Stromal cell of bone marrow (primary cell): ENCODE data around the gene KRTAP17-1.
"Not testable (repeated sequence)": the region's sequence is repeated elsewhere in the genome, so short reads cannot be mapped to it uniquely, and the experiment has no call there.

Experiments used
- DNase-seq: peaks from one replicate; pipeline ENCODE4 v3.0.0-alpha.2; 2012; ENCODE audit warnings: low read depth

Gene KRTAP17-1

DNA sequence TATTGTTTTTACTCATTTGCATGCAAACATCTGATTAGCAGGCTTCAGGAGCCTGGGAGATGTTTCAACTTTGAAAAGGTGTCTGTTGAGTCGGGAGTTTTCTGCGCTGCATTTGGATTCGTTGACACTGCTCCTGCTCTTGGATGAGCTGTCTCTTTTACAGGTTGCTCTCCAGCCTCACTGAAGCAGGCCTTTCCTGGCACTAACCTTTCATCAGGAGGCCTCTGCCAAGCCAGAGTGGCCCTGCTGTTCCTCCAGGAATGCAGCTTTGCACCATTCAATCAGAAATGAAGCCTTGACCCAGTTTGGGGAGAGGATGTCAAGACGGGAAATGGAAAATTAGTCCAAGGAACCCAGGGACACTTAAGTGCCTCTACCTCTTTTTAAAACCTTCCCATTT, 12.5 kb downstream of the KRTAP17-1 start:
- DNase-seq, result no peak

DNA sequence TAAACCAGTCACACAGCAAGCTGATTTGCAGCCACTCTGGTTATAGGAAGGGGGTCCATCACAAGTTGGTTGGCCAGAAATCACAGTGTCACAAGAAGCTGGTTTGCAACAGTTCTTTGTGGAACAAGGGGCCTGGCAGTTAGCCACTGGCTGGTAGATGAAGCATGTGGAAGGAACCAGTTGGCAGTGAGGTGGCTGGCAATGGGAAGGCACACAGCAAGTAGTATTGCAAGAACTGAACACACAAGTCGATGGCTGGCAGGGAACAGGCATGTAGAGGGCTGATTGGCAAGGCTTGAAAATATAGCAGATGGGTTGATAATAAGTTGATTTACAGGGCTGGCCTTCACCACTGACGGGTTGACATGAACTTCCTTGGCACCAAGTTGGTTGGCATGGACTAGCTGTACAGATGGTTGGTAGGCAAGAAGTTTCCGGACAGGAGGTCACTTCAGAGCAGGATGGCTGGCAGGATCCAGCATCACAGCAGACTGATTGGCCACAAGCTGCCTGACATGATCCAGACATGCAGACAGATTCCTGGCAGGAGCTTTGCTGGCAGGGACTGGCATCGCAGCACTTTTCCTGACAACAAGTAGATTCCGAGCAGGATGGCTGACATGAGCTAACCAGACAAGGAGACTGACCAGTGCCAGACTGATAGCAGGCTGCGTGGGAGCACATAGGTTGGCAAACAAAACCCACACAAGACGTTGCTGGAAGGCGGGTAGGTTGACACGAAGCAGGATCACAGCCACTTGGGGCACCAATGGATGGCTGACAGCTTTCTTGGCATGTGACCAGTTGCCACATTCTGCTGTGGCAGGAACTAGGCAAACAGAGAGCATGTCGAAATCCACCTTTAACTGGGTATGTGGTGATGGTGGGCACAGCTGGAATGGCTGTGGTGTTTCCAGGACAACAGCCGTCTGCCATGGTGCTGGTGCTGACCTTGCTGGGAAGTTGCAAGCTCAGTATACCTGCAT, 13.3 kb downstream of the KRTAP17-1 start, which contains the start of gene KRTAP29-1:
KRTAP29-1 (minus strand) TSS at position 936 of the 986 bp plus-strand sequence; CDS start at position 936, 0 bp downstream.
- DNase-seq, result no peak

DNA sequence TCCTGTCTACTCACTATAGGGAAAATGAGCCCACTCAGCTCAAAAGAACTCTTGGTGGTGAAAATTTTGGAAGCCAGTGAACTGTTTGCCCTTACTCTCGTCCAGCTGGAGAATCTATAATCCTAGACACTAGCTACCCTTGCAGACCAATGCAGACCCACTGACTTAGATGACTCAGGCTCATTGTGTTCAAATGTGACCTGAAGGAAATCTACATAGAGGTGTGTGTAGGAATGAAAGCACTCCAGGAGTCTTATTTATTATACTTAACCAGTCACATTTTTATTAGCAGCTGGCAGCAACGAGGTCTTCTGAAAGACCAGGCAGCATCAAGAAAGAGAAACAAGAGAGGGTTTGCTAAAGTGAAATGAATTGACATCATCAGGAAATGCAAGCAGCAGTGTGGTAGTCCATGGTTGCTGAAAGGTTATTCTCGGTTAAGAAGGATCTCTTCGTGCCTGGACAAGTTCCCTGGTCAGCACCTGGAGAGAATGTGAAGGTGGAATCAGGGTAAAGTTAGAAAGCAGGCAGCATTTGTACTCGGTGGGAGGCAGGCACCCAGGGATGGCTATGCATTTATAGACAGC, 14.2 kb downstream of the KRTAP17-1 start:
- no peak for DNase-seq

DNA sequence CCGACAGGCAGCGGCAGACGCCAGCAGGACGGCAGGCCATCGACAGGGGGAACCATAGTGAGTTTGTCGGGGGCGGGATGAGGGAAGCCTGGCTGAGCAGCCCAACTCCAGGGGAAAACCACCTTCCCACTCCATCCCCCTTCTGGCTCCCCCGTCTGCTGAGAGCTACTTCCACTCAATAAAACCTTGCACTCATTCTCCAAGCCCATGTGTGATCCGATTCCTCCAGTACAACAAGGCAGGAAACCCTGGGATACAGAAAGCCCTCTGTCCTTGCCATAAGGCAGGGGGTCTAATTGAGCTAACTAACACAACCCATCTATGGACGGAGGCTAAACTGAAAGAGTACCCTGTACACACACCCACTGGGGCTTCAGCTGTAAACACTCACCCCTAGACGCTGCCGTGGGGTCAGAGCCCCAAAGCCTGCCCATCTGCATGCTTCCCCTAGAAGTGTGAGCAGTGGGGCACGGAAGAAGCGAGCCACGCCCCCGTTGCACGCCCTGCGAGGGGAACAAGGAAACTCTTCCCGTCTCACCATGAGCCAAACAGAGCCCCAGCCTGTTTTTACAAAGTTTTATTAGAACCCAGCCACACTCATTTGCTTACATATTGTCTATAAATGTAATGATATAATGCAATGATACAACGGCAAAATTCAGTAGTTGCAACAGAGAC, 16.9 kb downstream of the KRTAP17-1 start:
- DNase-seq, result no peak

DNA sequence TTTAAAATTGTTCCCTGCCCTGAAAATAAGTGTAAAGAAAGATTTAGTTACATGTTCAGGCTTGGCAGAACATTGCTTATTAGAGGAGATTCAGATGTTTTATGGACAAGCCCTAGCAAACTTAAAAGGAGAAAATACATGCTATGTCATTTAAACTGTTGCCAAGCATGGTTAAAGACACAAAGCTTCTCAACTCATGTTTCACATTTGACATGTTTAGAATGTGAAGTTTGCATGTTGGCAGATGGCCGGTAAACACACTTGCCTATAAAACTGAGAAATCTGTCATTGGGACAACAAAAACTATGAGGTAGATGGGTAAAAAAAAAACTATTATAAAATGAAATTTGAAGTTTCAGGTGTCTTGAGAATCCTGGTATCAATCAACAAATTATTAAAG, 18.7 kb downstream of the KRTAP17-1 start:
- DNase-seq, result no peak

DNA sequence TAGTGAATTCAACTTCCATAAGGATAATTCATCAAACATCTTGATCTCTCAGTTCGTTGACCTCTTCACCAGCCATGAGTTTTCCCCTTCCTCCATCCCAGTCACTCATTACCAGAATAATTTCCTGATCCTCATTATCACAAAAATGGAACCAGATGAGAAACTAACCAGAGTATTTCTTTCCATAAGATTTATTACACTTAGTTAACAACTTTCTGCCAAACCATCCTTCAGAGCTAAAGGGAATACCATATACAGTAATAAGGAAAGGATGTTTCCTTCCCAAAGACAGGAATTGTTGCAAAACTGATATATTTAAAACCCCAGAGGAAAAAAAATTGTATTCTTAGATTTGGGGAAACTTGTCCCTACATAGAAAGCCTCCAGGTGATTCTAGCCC, 21.5 kb downstream of the KRTAP17-1 start:
- DNase-seq, result no peak

DNA sequence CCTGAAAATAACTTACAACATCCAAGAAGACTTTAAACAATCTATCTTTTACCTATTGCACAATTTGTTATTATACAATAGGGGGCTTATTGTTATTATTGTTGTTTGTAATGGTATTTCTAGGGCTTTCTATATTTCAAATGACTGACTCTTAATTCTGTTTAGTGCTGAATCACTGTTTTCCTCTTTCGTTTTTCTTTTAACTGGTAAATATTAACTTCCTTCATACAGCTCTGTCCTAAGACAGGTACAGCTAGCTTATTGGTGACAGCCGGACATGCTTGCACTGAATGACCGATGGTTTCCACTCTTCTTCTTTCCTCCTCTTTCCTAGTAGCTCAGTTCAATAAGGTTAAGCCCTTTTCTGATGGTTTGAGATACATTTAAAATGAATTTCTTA, 28.5 kb downstream of the KRTAP17-1 start:
- no peak for DNase-seq

DNA sequence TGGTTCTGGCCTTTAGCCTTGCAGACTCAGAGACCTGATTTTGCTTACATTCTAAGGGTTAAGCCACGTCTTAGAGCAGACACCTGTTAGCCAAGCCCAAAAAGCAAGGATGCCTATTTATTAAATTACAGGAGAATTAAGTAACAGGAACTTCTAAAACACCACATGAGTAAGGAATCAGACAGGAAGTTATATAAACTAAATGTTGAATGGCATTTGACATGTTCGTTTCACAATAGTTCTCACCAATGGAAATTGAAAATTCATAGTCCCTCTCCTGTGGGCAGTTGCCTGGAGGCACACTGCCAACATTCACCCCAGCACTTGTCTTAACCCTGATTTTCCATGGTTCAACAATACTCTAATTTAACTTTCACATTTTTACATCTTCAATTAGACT, 31.0 kb downstream of the KRTAP17-1 start:
- DNase-seq, result no peak

DNA sequence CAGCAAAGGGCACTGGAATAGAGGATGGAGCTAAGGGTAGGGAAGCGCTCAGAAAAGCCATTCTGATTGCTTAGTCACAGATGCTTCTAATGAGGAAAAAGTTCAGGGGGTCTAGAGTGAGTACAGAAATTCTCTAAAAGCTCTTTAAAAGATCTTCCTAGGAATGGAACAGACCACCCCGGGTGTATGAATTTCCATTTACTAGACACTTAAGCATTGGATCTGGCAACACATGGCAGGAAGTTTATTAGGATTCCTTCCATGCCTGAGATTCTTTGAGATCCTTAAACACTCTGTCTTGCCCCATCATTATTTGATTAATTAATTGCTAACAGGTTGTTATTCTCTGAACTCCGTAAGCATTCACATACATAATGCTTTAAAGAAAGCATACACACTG, 31.5 kb downstream of the KRTAP17-1 start:
- no peak for DNase-seq

DNA sequence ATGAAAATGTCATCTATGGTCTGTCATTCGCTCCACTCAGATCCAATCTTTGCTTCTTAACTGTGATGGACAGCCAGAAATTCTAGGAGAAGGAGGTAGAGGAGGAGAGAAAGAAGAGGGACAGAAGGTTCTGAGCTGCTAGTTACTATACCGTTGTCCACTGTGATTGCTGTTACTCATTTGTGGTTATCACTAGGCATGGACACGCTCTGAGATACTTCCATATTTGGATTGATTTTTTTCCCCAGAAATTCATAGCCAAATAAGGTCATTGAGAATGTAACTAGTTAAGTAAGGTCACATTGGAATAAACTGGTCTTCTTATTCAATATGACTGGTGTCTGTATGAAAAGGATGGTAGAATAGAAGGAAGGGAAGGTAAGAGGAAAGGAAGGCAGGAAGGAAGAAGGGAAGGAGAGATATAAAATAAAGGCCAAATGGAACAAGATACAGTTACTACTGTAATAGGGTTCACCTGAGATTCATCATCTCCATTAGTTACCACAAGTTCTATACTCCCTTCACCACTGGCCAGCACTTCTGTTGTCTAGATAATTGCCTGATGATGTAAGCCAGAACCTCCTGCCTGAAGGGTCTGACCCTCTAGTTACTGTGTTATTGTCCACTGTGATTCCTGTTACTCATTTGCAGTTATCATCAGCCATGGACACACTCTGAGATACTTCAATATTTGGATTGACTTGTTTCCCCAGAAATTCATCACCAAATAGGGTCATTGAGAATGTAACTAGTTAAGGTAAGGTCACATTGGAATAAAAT, 37.1 kb downstream of the KRTAP17-1 start:
- DNase-seq, result no peak

DNA sequence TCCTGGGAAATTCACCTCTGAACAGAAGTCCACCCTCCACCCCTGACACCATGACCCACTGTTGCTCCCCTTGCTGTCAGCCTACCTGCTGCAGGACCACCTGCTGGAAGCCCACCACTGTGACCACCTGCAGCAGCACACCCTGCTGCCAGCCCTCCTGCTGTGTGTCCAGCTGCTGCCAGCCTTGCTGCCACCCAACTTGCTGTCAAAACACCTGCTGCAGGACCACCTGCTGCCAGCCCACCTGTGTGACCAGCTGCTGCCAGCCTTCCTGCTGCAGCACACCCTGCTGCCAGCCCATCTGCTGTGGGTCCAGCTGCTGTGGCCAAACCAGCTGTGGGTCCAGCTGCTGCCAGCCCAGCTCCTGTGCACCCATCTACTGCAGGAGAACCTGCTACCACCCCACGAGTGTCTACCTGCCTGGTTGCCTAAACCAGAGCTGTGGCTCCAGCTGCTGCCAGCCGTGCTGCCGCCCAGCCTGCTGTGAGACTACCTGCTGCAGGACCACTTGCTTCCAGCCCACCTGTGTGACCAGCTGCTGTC, 39.8 kb downstream of the KRTAP17-1 start, which contains the start of gene KRTAP9-7:
KRTAP9-7 (plus strand) TSS at position 51 of the 543 bp plus-strand sequence; CDS start at position 51, 0 bp downstream.
- DNase-seq, result not testable (repeated sequence)

DNA sequence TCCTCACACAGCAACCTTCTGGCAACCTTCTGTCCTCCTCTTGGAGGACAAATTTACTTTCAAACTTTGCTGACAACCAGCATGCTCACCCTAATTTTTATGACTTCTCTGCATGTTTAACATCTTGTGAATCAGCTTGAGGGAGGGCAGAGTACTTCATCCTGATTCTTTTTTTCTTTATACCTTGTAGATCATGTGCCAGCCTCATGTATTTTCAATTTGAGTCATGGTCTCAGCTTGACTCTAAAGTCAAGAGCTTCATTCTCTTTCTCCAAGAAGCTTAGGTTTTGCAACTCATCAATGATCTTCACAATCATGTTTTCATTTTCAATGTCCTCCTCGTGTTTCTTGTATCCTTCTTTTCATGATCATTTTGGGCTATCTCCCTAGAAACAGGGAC, 43.7 kb downstream of the KRTAP17-1 start:
- DNase-seq, result no peak

DNA sequence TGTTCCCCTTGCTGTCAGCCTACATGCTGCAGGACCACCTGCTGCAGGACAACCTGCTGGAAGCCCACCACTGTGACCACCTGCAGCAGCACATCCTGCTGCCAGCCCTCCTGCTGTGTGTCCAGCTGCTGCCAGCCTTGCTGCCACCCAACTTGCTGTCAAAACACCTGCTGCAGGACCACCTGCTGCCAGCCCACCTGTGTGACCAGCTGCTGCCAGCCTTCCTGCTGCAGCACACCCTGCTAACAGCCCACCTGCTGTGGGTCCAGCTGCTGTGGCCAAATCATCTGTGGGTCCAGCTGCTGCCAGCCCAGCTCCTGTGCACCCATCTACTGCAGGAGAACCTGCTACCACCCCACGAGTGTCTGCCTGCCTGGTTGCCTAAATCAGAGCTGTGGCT, 44.2 kb downstream of the KRTAP17-1 start:
- DNase-seq, result not testable (repeated sequence)

DNA sequence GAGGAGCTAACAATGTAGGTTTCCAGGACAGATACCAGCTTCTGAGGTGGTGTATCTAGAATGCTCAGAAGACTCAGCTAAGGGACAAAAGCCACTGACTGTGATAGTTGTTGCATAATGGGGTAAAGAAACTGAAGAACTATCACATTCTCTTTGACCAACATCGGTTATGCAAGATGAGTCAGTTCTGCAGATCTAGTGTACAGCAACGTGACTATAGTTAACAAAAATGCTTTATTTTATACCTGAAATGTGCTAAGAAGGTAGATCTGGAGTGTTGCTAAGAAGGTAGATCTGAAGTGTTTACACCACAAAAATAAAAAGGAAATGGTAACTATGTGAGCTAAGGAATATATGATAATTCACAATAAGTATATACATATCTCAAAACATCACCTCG, 47.8 kb downstream of the KRTAP17-1 start:
- no peak for DNase-seq

DNA sequence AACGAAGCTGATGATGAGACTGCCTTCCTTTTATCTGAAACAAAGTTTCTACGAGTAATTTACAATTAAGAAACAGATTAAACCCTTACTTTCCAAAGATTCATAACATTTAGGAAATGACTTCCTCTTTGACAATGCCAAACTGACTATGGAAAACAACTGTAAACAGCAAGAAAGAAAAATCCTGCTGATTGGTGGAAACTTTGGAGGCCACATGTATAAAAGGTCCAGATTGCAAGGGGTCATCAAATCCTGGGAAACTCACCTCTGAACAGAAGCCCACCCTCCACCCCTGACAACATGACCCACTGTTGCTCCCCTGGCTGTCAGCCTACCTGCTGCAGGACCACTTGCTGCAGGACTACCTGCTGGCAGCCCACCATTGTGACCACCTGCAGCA, 50.4 kb downstream of the KRTAP17-1 start, which contains the start of gene KRTAP9-6:
KRTAP9-6 (plus strand) TSS at position 301 of the 400 bp plus-strand sequence; CDS start at position 301, 0 bp downstream.
- no peak for DNase-seq
